8988T (cell line): ENCODE results near the gene SLC11A2.
"Not testable (repeated sequence)": the region's sequence is repeated elsewhere in the genome, so short reads cannot be mapped to it uniquely, and the experiment has no call there.

Experiments
- DNase-seq: peaks from one replicate; pipeline ENCODE4 v3.0.0; 2011

The SLC11A2 gene

GRCh38 chr12:50936821-50937530, 89.2 kb downstream of the SLC11A2 start:
- DNase-seq = no peak

- no peak for DNase-seq
Observed at GRCh38 chr12:50934981-50935807, 91.0 kb downstream of the SLC11A2 start.

GRCh38 chr12:50934371-50934851, 91.8 kb downstream of the SLC11A2 start:
- no peak for DNase-seq

GRCh38 chr12:50933459-50934124, 92.6 kb downstream of the SLC11A2 start:
- no peak for DNase-seq

GRCh38 chr12:50932787-50933280, 93.3 kb downstream of the SLC11A2 start:
- no peak for DNase-seq

- DNase-seq = not testable (repeated sequence)
Observed at GRCh38 chr12:50930477-50930876, 95.7 kb downstream of the SLC11A2 start.

- no peak for DNase-seq
Observed at GRCh38 chr12:50929831-50930230, 96.4 kb downstream of the SLC11A2 start.
